GM18858 (cell line): ENCODE data around the gene MCHR1.

ENCODE experiments used
- ATAC-seq: cut with Tn5 transposase; IDR thresholded peaks from one replicate; pipeline ENCODE4 v1.9.1; 2021; ENCODE audit not compliant: unreplicated experiment

MCHR1 gene

GRCh38 chr22:40720538-40721256, 41.4 kb downstream of the MCHR1 start:
- no peak for ATAC-seq

- no peak for ATAC-seq
These were observed 42.0 kb downstream of the MCHR1 start for GRCh38 chr22:40721266-40721665.

- no peak for ATAC-seq
These were observed 44.2 kb downstream of the MCHR1 start for GRCh38 chr22:40723396-40723933.

- ATAC-seq: no peak
These were observed 47.2 kb downstream of the MCHR1 start for GRCh38 chr22:40726514-40726913.

- ATAC-seq: no peak
These were observed 48.0 kb downstream of the MCHR1 start for GRCh38 chr22:40727070-40727963.

GRCh38 chr22:40727964-40728615, 48.8 kb downstream of the MCHR1 start:
- ATAC-seq: no peak

GRCh38 chr22:40728731-40729189, 49.5 kb downstream of the MCHR1 start:
- ATAC-seq: no peak

- ATAC-seq: no peak
These were observed 50.0 kb downstream of the MCHR1 start for GRCh38 chr22:40729284-40729683.
